AG09319 (cell line): ENCODE measurements around the gene TTC21A.
"Not testable (repeated sequence)": the region's sequence is repeated elsewhere in the genome, so short reads cannot be mapped to it uniquely, and the experiment has no call there.

Source experiments
- DNase-seq: peaks from one replicate; pipeline ENCODE4 v3.0.0-alpha.2; 2010; ENCODE audit warnings: low read depth; ENCODE audit errors: extremely low read depth
- CTCF ChIP-seq: IDR thresholded peaks from 2 replicates; pipeline ENCODE4 v1.5.1; 2011; ENCODE audit warnings: low read depth, mild to moderate bottlenecking, inconsistent platforms, low read length, moderate library complexity

Gene TTC21A

GRCh38 chr3:39169712-39170111, 62.2 kb downstream of the TTC21A start:
- TF ChIP-seq CTCF, result no peak

GRCh38 chr3:39170461-39170860, 63.0 kb downstream of the TTC21A start:
- no peak for DNase-seq
- TF ChIP-seq CTCF, result no peak

More at GRCh38 chr3:39169712-39170111, 62.2 kb downstream of the TTC21A start:
- no peak for DNase-seq

GRCh38 chr3:39170877-39171276, 63.4 kb downstream of the TTC21A start:
- DNase-seq, result not testable (repeated sequence)

GRCh38 chr3:39171860-39172259, 64.4 kb downstream of the TTC21A start:
- no peak for TF ChIP-seq CTCF
- no peak for DNase-seq

- TF ChIP-seq CTCF, result no peak
- no peak for DNase-seq
These were observed 66.0 kb downstream of the TTC21A start for GRCh38 chr3:39173318-39174125.

- DNase-seq, result no peak
- no peak for TF ChIP-seq CTCF
These were observed 68.7 kb downstream of the TTC21A start for GRCh38 chr3:39176025-39176714.

GRCh38 chr3:39177708-39178332, 70.3 kb downstream of the TTC21A start:
- peak; percentile 92 for DNase-seq

More at GRCh38 chr3:39177708-39178332, 70.3 kb downstream of the TTC21A start:
- TF ChIP-seq CTCF, result no peak
